Thyroid gland (tissue), 4 donors: ENCODE data around the gene FREM3.

Experiments
- POLR2A ChIP-seq, 2 donors: fragments of 450-650 bp; IDR thresholded peaks; one replicate each; pipeline ENCODE4 v1.6.1; 2017; ENCODE audit warnings: antibody characterized with exemption in 2 of 2, mild to moderate bottlenecking in 2 of 2, moderate library complexity in 1 of 2
- TF ChIP-seq, protein P1 (sequence below), 6 experiments: fragments of 200-600 bp in 3 of 6; fragments of 450-650 bp in 3 of 6; sonication (generic) in 3 of 6; IDR thresholded peaks; one replicate each; pipeline ENCODE4 v1.5.1; 2016 to 2019; ENCODE audit warnings: antibody characterized with exemption in 6 of 6, mild to moderate bottlenecking in 2 of 6, inconsistent platforms in 1 of 6, moderate library complexity in 1 of 6

GRCh38 chr4:143699331-143700045 lies 987 bp downstream of the FREM3 start:
- TF ChIP-seq, protein P1, sequence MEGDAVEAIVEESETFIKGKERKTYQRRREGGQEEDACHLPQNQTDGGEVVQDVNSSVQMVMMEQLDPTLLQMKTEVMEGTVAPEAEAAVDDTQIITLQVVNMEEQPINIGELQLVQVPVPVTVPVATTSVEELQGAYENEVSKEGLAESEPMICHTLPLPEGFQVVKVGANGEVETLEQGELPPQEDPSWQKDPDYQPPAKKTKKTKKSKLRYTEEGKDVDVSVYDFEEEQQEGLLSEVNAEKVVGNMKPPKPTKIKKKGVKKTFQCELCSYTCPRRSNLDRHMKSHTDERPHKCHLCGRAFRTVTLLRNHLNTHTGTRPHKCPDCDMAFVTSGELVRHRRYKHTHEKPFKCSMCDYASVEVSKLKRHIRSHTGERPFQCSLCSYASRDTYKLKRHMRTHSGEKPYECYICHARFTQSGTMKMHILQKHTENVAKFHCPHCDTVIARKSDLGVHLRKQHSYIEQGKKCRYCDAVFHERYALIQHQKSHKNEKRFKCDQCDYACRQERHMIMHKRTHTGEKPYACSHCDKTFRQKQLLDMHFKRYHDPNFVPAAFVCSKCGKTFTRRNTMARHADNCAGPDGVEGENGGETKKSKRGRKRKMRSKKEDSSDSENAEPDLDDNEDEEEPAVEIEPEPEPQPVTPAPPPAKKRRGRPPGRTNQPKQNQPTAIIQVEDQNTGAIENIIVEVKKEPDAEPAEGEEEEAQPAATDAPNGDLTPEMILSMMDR (IDR thresholded peaks at IDR 0.05), result no peak
- TF ChIP-seq POLR2A (IDR thresholded peaks at IDR 0.05), result no peak
